PC-9 (cell line): ENCODE measurements around the gene ATXN7L2. TPM values are rescaled to one million over a fixed set of nuclear protein-coding genes. Genes with fewer than 3 reads are reported as not detected.

Experiments used
- BruUV-seq: library from RNA; stranded (reverse); fragments of 400-500 nt; replicated peaks from 2 replicates; lab custom pipeline; 2021; lab: Mats Ljungman, UMichigan
- CTCF ChIA-PET: fragments of 300-600 bp; sonication (Branson Sonifier 250); formaldehyde crosslinking; loops from one replicate; lab custom pipeline; 2022; ENCODE audit warnings: antibody characterized with exemption; lab: Charles Lee
- POLR2A ChIA-PET: fragments of 300-600 bp; sonication (Branson Sonifier 250); formaldehyde crosslinking; loops from one replicate; lab custom pipeline; 2022; ENCODE audit warnings: antibody characterized with exemption; ENCODE audit not compliant: unreplicated experiment; lab: Charles Lee
- DNase-seq, 2 experiments: peaks; one replicate each; pipeline versions ENCODE4 v3.0.0 to v3.0.0-alpha.2; 2015 to 2022; ENCODE audit warnings: mixed read lengths in 1 of 2
- H2AFZ ChIP-seq: fragments of 200-600 bp; sonication (generic); 2 replicates; pipeline ENCODE4 v1.8.1; 2017; ENCODE audit warnings: antibody characterized with exemption
- H3F3A ChIP-seq: fragments of 200-600 bp; sonication (generic); 2 replicates; pipeline ENCODE4 v1.8.1; 2017; ENCODE audit warnings: antibody characterized with exemption, mild to moderate bottlenecking, low read depth; ENCODE audit not compliant: insufficient read depth
- H3K27ac ChIP-seq: fragments of 200-600 bp; sonication (generic); 2 replicates; pipeline ENCODE4 v1.6.1; 2016; ENCODE audit warnings: mixed run types
- H3K27me3 ChIP-seq: fragments of 200-600 bp; sonication (generic); 2 replicates; pipeline ENCODE4 v1.6.1; 2016; ENCODE audit warnings: low read depth, mixed run types; ENCODE audit not compliant: insufficient read depth
- H3K36me3 ChIP-seq: fragments of 200-600 bp; sonication (generic); 2 replicates; pipeline ENCODE4 v1.6.1; 2016; ENCODE audit warnings: low read depth, mixed run types
- H3K4me1 ChIP-seq: fragments of 200-600 bp; sonication (generic); replicated peaks from 2 replicates; pipeline ENCODE4 v1.6.1; 2016; ENCODE audit warnings: mixed run types; ENCODE audit not compliant: insufficient read depth
- H3K4me2 ChIP-seq: fragments of 200-600 bp; sonication (generic); 2 replicates; pipeline ENCODE4 v1.6.1; 2017; ENCODE audit warnings: mixed run types
- H3K4me3 ChIP-seq: fragments of 200-600 bp; sonication (generic); 2 replicates; pipeline ENCODE4 v1.6.1; 2016; ENCODE audit warnings: mixed run types
- H3K79me2 ChIP-seq: fragments of 200-600 bp; sonication (generic); 2 replicates; pipeline ENCODE4 v1.6.1; 2017; ENCODE audit warnings: low read depth, mixed run types
- H3K9me2 ChIP-seq: fragments of 200-600 bp; sonication (generic); 2 replicates; pipeline ENCODE4 v1.8.1; 2017; ENCODE audit warnings: mild to moderate bottlenecking; ENCODE audit not compliant: insufficient read depth
- H3K9me3 ChIP-seq: fragments of 200-600 bp; sonication (generic); 2 replicates; pipeline ENCODE4 v1.8.1; 2016; ENCODE audit warnings: low read depth; ENCODE audit not compliant: insufficient read depth
- H4K20me1 ChIP-seq: fragments of 200-600 bp; sonication (generic); 2 replicates; pipeline ENCODE4 v1.8.1; 2017; ENCODE audit not compliant: insufficient read depth
- CTCF ChIP-seq: fragments of 200-600 bp; sonication (generic); conservative IDR thresholded peaks from 2 replicates; pipeline ENCODE4 v1.6.1; 2017; ENCODE audit warnings: mixed run types, antibody characterized with exemption, mild to moderate bottlenecking, moderate library complexity
- EZH2 ChIP-seq: fragments of 200-600 bp; sonication (generic); IDR thresholded peaks from 2 replicates; pipeline ENCODE4 v1.8.0; 2017; ENCODE audit warnings: antibody characterized with exemption, low read depth
- intact Hi-C: fragments of 100-400 bp; cut with micrococcal nuclease; formaldehyde crosslinking; loops from one replicate; pipeline ENCODE4 v1.10.0; 2022; ENCODE audit not compliant: unreplicated experiment
- total RNA-seq: library from RNA; stranded (reverse); gene quantifications from 2 replicates; pipeline ENCODE4 v1.2.3, GENCODE V29; 2021

The ATXN7L2 gene
- total RNA-seq, 1 experiment from 2014 or later: 4.7 TPM

DNA sequence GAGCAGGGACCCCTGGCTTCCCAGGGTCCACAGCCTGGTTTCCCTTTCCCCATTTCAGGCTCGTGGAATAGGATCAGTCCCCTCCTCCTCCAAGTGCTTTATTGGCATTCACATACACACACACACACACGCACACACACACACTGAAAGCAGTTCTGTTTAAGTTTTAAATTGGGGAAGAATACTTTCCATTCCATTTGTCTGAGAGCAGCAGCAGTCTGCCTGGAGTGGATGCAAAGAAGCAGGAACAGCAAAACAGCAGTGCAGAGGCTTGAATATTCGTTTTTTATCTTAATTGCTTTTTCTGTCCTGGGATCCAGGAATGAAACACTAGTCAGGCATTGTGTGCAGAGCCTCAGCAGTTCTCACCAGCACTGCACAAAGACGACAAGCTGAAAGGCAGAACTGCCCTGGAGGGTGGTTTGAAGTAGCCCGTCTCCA lies 17.3 kb downstream of the ATXN7L2 start:
- Histone ChIP-seq H3K27me3 (no peaks in the 10 kb centered on the region), H3K79me2 (peaks cover 6% of the 10 kb centered on the region; the same call in 1 of the 2 replicates), H3F3A (peaks cover 28% of the 10 kb centered on the region; the same call in 1 of the 2 replicates), H3K4me3 (no peak overlapping the region), H3K36me3 (peaks cover 4% of the 10 kb centered on the region), H3K4me2 (no peak overlapping the region), H4K20me1 (peaks cover 6% of the 10 kb centered on the region), H3K9me3 (no peaks in the 10 kb centered on the region), H2AFZ (no peak overlapping the region), H3K9me2 (no peaks in the 10 kb centered on the region), H3K4me1 (peaks cover 13% of the 10 kb centered on the region), H3K27ac (no peak overlapping the region)
- no TSS peak for BruUV-seq
- intact Hi-C loops: no loop called here
- no peak for TF ChIP-seq CTCF
- TF ChIP-seq EZH2: no peak
- no peak for DNase-seq
- ChIA-PET POLR2A (no interaction called here), CTCF (no interaction called here)

DNA sequence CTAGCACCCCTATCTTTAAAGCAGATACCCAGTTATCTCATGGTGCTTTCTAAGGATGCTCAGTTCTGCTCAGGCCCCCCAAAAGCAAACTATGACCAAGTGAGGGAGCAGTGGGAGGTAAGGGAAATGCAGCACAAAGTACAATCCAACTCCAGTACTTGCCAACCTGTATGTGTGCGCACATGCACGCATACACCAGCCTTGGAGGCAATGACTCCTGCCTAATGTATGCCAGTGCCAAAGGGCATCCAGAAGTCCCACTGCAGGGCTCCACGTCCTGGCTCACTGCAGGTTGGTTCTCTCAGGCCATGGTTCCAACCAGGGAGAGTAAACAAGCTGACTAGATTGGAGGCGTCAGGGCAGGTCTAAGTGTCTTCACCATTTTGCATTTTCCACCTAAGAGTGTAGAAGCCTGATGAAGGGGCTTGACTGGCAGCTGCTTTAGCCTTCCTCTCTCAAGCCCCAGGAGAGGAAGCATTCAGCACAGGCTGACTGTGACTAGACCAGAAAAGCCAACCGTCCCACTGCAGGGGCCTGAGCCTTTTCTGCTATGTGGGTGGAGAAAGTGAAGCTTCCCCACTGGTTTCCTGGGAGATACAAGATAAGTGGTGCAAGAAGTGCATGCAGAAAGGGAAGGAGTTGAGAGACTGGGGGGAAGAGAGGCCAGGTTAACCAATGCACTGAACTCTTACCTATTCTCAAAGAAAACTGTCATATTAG lies 18.1 kb downstream of the ATXN7L2 start:
- H3K27me3 ChIP-seq: no peaks in the 10 kb centered on the region
- H3K36me3 ChIP-seq: no peaks in the 10 kb centered on the region; the same call in none of the 2 replicates
- H3K4me3 ChIP-seq: no peak overlapping the region
- intact Hi-C loops: no loop called here
- TF ChIP-seq EZH2: no peak
- no peak for TF ChIP-seq CTCF
- H3K4me2 ChIP-seq: no peak overlapping the region
- CTCF ChIA-PET: no interaction called here
- POLR2A ChIA-PET: no interaction called here
- peaks cover 6% of the 10 kb centered on the region for H4K20me1 ChIP-seq
- H2AFZ ChIP-seq: no peak overlapping the region
- peaks cover 3% of the 10 kb centered on the region; the same call in 1 of the 2 replicates for H3K79me2 ChIP-seq
- peaks cover 28% of the 10 kb centered on the region; the same call in 1 of the 2 replicates for H3F3A ChIP-seq
- H3K4me1 ChIP-seq: peaks cover 13% of the 10 kb centered on the region
- BruUV-seq: no TSS peak
- no peaks in the 10 kb centered on the region for H3K9me2 ChIP-seq
- H3K9me3 ChIP-seq: no peaks in the 10 kb centered on the region
- H3K27ac ChIP-seq: no peak overlapping the region
- no peak for DNase-seq

- Histone ChIP-seq H3K4me3 (no peak overlapping the region), H3K27ac (no peak overlapping the region), H3K36me3 (no peaks in the 10 kb centered on the region; the same call in 1 of the 2 replicates), H3K27me3 (no peaks in the 10 kb centered on the region), H4K20me1 (peaks cover 6% of the 10 kb centered on the region; the same call in 1 of the 2 replicates), H2AFZ (no peak overlapping the region), H3K9me3 (no peaks in the 10 kb centered on the region), H3F3A (peaks cover 28% of the 10 kb centered on the region; the same call in 1 of the 2 replicates), H3K9me2 (no peaks in the 10 kb centered on the region), H3K4me2 (no peak overlapping the region), H3K4me1 (peaks cover 13% of the 10 kb centered on the region), H3K79me2 (no peaks in the 10 kb centered on the region; the same call in 1 of the 2 replicates)
- intact Hi-C loops: no loop called here
- ChIA-PET CTCF (no interaction called here), POLR2A (interaction anchor here (0.6 kb wide), 1 partner anchor 964 kb away, joined by 4 read pairs; no protein-coding TSS in a partner anchor)
- no TSS peak for BruUV-seq
- DNase-seq: no peak
- TF ChIP-seq EZH2: no peak
- TF ChIP-seq CTCF: no peak
Measured at GRCh38 chr1:109502364-109502851, 18.7 kb downstream of the ATXN7L2 start.
